ENCODE results near the gene ZSWIM6. TPM values are rescaled to one million over a fixed set of nuclear protein-coding genes. Genes with fewer than 3 reads are reported as not detected.

ZSWIM6 gene
- total RNA-seq, 2 experiments from 2014 or later: 6.8 to 7.1 TPM

GRCh38 chr5:61298580-61298979 is 33.5 kb upstream of the ZSWIM6 start:
- no peak overlapping the region for H3K4me3 Mint-ChIP-seq
- peaks cover 14% of the 10 kb centered on the region for H3K4me1 Mint-ChIP-seq

GRCh38 chr5:61299261-61299681 is 32.8 kb upstream of the ZSWIM6 start:
- ChIA-PET CTCF (no interaction called here), POLR2A (no interaction called here)
- Mint-ChIP-seq H3K27ac (no peak overlapping the region), H3K4me1 (peaks cover 11% of the 10 kb centered on the region), H3K9me3 (peaks cover 3% of the 10 kb centered on the region), H3K36me3 (ENCODE audit: low read depth) (no peaks in the 10 kb centered on the region), H3K27me3 (no peaks in the 10 kb centered on the region), H3K4me3 (no peak overlapping the region)
- no peak for DNase-seq

More at GRCh38 chr5:61298580-61298979, 33.5 kb upstream of the ZSWIM6 start:
- H3K27me3 Mint-ChIP-seq: no peaks in the 10 kb centered on the region
- ChIA-PET CTCF (no interaction called here), POLR2A (no interaction called here)
- H3K9me3 Mint-ChIP-seq: peaks cover 3% of the 10 kb centered on the region
- no peaks in the 10 kb centered on the region for H3K36me3 Mint-ChIP-seq (ENCODE audit: low read depth)
- no peak for DNase-seq
- no peak overlapping the region for H3K27ac Mint-ChIP-seq

DNA sequence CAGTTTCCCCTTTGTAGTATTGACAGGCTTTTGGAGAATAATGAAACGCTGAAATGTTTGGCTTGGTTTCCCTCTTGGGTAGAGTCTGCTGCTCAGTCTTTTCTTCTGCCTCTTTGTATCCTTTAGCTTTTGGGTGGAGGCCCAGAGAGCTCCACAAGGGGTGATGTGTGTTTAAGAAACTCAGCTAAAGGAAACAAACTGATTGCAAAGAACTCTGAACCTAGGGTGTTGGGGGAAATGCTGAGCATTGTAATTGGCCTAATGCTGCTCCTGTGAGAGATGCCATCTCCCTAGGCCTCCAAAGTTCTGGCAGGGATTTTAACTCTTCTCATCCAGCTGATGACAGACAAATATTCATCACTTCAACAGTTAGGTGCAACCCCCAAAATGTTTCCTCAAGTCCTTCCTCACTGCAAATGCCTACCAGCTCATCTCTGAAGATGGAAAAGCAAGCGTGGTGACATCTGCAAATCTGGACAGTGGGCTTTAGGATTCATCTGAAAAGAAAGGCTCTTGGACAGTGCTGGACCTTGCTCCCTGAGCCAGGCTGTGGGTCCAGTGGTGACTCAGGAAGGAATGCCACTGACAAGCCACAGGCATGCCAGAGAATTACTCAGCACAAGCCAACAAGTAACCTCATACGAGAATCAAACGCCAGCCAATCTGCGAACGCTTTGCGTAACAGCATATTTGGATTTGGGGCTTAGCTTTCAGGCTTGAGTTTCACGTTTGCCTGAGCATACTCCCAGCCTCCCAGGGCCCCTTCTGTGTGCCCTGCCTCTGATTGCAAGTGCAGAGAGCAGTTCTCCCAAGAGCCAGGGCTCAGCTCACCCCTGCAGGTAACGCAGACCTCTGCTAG is 30.5 kb upstream of the ZSWIM6 start:
- H3K36me3 Mint-ChIP-seq (ENCODE audit: low read depth): no peaks in the 10 kb centered on the region
- H3K27me3 Mint-ChIP-seq: peaks cover 1% of the 10 kb centered on the region
- POLR2A ChIA-PET: no interaction called here
- peaks cover 19% of the 10 kb centered on the region for H3K4me1 Mint-ChIP-seq
- no peaks in the 10 kb centered on the region for H3K9me3 Mint-ChIP-seq
- CTCF ChIA-PET: no interaction called here
- no peak overlapping the region for H3K27ac Mint-ChIP-seq
- no peak overlapping the region for H3K4me3 Mint-ChIP-seq
- no peak for DNase-seq

DNA sequence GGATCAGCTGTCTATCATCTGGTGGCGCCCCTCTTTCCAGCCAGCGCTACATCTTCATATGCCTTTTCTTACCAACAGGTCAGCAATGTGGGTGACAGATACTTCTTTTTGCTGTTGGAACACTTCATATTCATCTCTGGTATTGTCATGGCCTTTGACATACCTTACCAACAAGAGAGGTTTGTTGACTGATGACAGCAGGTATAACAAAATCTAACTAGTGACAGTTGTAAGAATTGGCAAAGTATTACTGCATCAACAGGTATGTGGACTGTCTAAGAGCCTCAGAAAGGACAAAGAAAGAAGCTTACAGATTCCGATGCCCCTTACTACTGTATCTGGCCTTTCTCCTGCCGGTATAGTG is 29.9 kb upstream of the ZSWIM6 start:
- CTCF ChIA-PET: no interaction called here

DNA sequence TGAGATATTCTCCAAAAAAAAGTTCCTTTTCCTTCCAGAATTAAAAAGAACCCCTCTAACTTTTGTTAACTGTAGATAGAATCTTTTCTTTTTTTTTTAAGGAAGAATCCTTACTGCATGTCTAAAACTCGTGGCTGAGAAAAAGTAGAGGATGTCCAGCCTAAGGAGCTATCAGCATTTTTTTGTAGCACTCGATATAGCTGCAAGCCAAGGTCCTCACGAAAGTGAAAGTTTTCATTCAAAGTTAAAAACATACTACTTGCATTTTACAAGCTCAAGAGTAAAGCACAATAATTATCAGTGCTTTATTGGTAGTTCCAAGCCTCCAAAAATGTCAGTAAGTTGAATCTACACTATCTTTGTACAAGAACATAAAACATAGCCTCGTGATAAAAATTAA is 28.7 kb upstream of the ZSWIM6 start:
- CTCF ChIA-PET: interaction anchor here (1.5 kb wide), 1 partner anchor 355 kb away, joined by 9 read pairs; no protein-coding TSS in a partner anchor
- POLR2A ChIA-PET: interaction anchor here (0.6 to 2.0 kb wide), 2 partner anchors 28 to 256 kb away, joined by 3 to 4 read pairs; no protein-coding TSS in a partner anchor
- peaks cover 27% of the 10 kb centered on the region for H3K4me1 Mint-ChIP-seq
- H3K9me3 Mint-ChIP-seq: no peaks in the 10 kb centered on the region
- no peaks in the 10 kb centered on the region for H3K36me3 Mint-ChIP-seq (ENCODE audit: low read depth)
- peaks cover 1% of the 10 kb centered on the region for H3K27me3 Mint-ChIP-seq
- DNase-seq: no peak
- H3K27ac Mint-ChIP-seq: no peak overlapping the region
- H3K4me3 Mint-ChIP-seq: no peak overlapping the region

More for the DNA sequence above, 29.9 kb upstream of the ZSWIM6 start:
- Mint-ChIP-seq H3K27me3 (peaks cover 1% of the 10 kb centered on the region), H3K36me3 (ENCODE audit: low read depth) (no peaks in the 10 kb centered on the region), H3K27ac (no peak overlapping the region), H3K9me3 (no peaks in the 10 kb centered on the region), H3K4me3 (no peak overlapping the region), H3K4me1 (peaks cover 25% of the 10 kb centered on the region)
- POLR2A ChIA-PET: no interaction called here
- no peak for DNase-seq

GRCh38 chr5:61304590-61305381 is 27.3 kb upstream of the ZSWIM6 start:
- Mint-ChIP-seq H3K4me3 (no peak overlapping the region), H3K36me3 (ENCODE audit: low read depth) (no peaks in the 10 kb centered on the region), H3K27me3 (peaks cover 3% of the 10 kb centered on the region), H3K4me1 (peaks cover 23% of the 10 kb centered on the region), H3K9me3 (no peaks in the 10 kb centered on the region), H3K27ac (no peak overlapping the region)
- DNase-seq: no peak
- ChIA-PET CTCF (no interaction called here), POLR2A (interaction anchor here (2.0 kb wide), 1 partner anchor 27 kb away, joined by 4 read pairs; no protein-coding TSS in a partner anchor)

DNA sequence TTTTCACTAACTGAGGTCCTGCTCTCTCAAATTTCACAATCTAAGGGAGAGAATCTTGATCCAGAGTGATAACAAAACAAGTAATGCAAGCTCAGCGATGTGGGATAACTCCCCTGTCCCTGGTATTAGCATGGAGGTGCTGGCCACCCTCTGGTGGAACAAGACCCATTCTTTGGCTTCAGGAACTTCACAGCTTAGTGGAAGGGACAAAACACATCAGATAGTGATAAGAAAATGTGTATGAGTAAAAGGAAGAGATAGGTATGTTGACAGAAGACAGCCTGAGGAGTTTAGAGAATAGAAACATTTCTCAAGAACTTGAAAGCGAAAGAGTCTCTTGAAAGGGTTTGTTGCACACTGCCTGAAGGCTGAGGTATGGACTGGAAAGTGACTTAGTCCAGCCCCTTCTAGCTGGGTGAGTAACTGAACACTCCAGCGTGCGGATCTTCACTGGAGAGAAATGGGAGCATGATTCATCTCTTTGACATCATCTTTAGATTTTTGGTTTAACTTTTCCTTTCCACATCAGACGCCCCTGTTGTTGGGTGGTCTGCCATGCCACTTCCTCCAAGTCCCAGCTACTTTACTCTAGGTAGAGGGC is 25.4 kb upstream of the ZSWIM6 start:
- ChIA-PET CTCF (interaction anchor here (1.0 kb wide), 1 partner anchor 25 kb away, joined by 3 read pairs; no protein-coding TSS in a partner anchor), POLR2A (interaction anchor here (1.2 kb wide), 1 partner anchor 25 kb away, joined by 10 read pairs; no protein-coding TSS in a partner anchor)
- H3K36me3 Mint-ChIP-seq (ENCODE audit: low read depth): no peaks in the 10 kb centered on the region
- peak overlapping the region; percentile 52 for H3K27ac Mint-ChIP-seq
- no peak overlapping the region for H3K4me3 Mint-ChIP-seq
- H3K27me3 Mint-ChIP-seq: peaks cover 3% of the 10 kb centered on the region
- no peak for DNase-seq
- H3K9me3 Mint-ChIP-seq: no peaks in the 10 kb centered on the region
- peaks cover 23% of the 10 kb centered on the region for H3K4me1 Mint-ChIP-seq

DNA sequence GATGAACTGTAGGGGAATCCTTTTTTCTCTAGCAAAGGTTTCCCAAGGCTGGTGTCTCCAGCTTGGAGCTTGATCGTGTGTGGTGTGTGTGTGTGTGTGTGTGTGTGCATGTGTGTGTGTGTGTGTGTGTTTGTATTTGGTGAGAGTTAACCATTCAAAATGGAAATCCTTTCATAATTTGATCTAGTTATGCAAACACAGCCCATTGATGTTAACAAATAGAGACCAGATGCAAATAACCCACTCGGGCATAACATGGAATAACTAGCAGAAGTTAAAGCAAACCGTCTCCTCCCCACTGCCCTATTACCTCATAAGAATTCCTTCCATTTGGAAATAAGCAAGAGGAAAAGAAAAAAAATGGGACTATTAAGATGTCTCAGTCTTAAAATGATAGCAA is 24.9 kb upstream of the ZSWIM6 start:
- CTCF ChIA-PET: no interaction called here
- POLR2A ChIA-PET: interaction anchor here (1.2 kb wide), 1 partner anchor 24 kb away, joined by 10 read pairs; no protein-coding TSS in a partner anchor
- Mint-ChIP-seq H3K4me1 (peaks cover 23% of the 10 kb centered on the region), H3K27me3 (peaks cover 4% of the 10 kb centered on the region), H3K36me3 (ENCODE audit: low read depth) (no peaks in the 10 kb centered on the region), H3K27ac (peak overlapping the region; percentile 52), H3K4me3 (no peak overlapping the region), H3K9me3 (no peaks in the 10 kb centered on the region)
- DNase-seq: no peak

GRCh38 chr5:61307611-61308010 is 24.4 kb upstream of the ZSWIM6 start:
- ChIA-PET CTCF (no interaction called here), POLR2A (no interaction called here)
- Mint-ChIP-seq H3K9me3 (no peaks in the 10 kb centered on the region), H3K36me3 (ENCODE audit: low read depth) (no peaks in the 10 kb centered on the region), H3K4me1 (peaks cover 23% of the 10 kb centered on the region), H3K27me3 (peaks cover 4% of the 10 kb centered on the region), H3K4me3 (no peak overlapping the region), H3K27ac (peak overlapping the region; percentile 19)
- no peak for DNase-seq

GRCh38 chr5:61308712-61309111 is 23.3 kb upstream of the ZSWIM6 start:
- no peaks in the 10 kb centered on the region for H3K9me3 Mint-ChIP-seq
- H3K4me1 Mint-ChIP-seq: peaks cover 19% of the 10 kb centered on the region
- peaks cover 4% of the 10 kb centered on the region for H3K27me3 Mint-ChIP-seq
- no peak overlapping the region for H3K4me3 Mint-ChIP-seq
- ChIA-PET POLR2A (no interaction called here), CTCF (no interaction called here)
- no peak for DNase-seq
- H3K27ac Mint-ChIP-seq: no peak overlapping the region
- H3K36me3 Mint-ChIP-seq (ENCODE audit: low read depth): no peaks in the 10 kb centered on the region

DNA sequence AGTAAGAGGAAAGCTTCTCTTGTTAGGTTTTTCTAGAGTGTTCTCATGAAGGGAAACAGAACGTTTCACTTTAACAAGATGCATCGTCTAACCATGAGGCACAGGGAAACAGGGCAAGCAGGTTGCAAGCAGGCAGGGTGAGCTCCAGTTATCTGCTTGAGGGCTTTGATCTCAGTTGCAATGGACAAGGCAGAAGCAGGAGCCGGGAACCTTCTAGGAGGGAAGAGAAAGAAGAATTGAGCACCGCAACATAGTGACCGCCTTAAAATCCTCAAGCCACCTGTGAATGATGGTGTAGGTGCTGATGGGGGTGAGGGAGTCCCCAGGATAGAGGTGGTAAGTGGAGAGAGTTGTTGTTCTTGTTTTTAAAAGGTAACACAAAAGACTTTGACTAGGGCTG is 22.9 kb upstream of the ZSWIM6 start:
- peaks cover 20% of the 10 kb centered on the region for H3K4me1 Mint-ChIP-seq
- no peaks in the 10 kb centered on the region for H3K9me3 Mint-ChIP-seq
- H3K27ac Mint-ChIP-seq: no peak overlapping the region
- H3K27me3 Mint-ChIP-seq: peaks cover 6% of the 10 kb centered on the region
- H3K36me3 Mint-ChIP-seq (ENCODE audit: low read depth): no peaks in the 10 kb centered on the region
- DNase-seq: no peak
- no peak overlapping the region for H3K4me3 Mint-ChIP-seq
- ChIA-PET POLR2A (no interaction called here), CTCF (no interaction called here)

- H3K27me3 Mint-ChIP-seq: peaks cover 15% of the 10 kb centered on the region
- no peak overlapping the region for H3K4me3 Mint-ChIP-seq
- H3K9me3 Mint-ChIP-seq: no peaks in the 10 kb centered on the region
- DNase-seq: no peak
- ChIA-PET CTCF (no interaction called here), POLR2A (no interaction called here)
- no peaks in the 10 kb centered on the region for H3K36me3 Mint-ChIP-seq (ENCODE audit: low read depth)
- peaks cover 18% of the 10 kb centered on the region for H3K4me1 Mint-ChIP-seq
- H3K27ac Mint-ChIP-seq: no peak overlapping the region
Observed at GRCh38 chr5:61311056-61311610, 20.9 kb upstream of the ZSWIM6 start.
